ENCODE data around the gene ZDHHC6. TPM values are rescaled to one million over a fixed set of nuclear protein-coding genes. Genes with fewer than 3 reads are reported as not detected.
"Not testable (repeated sequence)": the region's sequence is repeated elsewhere in the genome, so short reads cannot be mapped to it uniquely, and the experiment has no call there.

The ZDHHC6 gene
- total and polyA plus RNA-seq, 4 donors = 25.8 to 38.3 (median 30.1) TPM

DNA sequence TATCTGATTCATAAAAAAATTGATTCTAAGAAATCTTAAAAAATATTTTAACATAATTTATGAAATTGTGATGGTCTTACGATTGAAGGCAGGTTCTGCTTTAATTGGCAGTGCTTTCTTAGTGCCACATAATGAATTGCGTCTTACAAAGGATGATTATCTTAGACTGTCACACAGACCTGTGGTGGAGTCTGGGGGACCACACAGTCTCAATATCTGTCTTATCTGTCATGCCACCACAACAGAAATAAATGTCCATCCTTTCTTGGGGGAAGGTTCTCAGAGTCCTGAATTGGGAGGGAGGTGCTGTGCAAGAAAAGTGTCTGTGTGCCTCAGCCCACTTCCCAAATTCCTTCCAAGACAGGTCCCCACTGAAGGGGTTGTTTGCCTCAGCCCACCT, 34.0 kb downstream of the ZDHHC6 start:
- Histone ChIP-seq H3K4me3 (no peak overlapping the region), H3K36me3 (ENCODE audit: control insufficient read depth in 4 of 4, insufficient read depth in 4 of 4, low read length in 4 of 4) (peaks cover 0 to 33% (median 0%) of the 10 kb centered on the region in 4 donors), H3K27ac (ENCODE audit: low read depth in 1 of 2, low read length in 1 of 2) (no peak overlapping the region), H3K27me3 (ENCODE audit: control insufficient read depth in 3 of 3, insufficient read depth in 3 of 3, low read length in 2 of 3) (no peaks in the 10 kb centered on the region), H3K9me3 (ENCODE audit: control insufficient read depth in 4 of 4, insufficient read depth in 3 of 4, low read length in 3 of 4) (no peaks in the 10 kb centered on the region), H3K4me1 (ENCODE audit: control insufficient read depth in 5 of 5, insufficient read depth in 5 of 5, low read length in 5 of 5) (no peaks in the 10 kb centered on the region), H3K9ac (ENCODE audit: insufficient read depth in 1 of 2, low read length in 2 of 2) (no peak overlapping the region)
- TF ChIP-seq, protein P1, sequence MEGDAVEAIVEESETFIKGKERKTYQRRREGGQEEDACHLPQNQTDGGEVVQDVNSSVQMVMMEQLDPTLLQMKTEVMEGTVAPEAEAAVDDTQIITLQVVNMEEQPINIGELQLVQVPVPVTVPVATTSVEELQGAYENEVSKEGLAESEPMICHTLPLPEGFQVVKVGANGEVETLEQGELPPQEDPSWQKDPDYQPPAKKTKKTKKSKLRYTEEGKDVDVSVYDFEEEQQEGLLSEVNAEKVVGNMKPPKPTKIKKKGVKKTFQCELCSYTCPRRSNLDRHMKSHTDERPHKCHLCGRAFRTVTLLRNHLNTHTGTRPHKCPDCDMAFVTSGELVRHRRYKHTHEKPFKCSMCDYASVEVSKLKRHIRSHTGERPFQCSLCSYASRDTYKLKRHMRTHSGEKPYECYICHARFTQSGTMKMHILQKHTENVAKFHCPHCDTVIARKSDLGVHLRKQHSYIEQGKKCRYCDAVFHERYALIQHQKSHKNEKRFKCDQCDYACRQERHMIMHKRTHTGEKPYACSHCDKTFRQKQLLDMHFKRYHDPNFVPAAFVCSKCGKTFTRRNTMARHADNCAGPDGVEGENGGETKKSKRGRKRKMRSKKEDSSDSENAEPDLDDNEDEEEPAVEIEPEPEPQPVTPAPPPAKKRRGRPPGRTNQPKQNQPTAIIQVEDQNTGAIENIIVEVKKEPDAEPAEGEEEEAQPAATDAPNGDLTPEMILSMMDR (IDR thresholded peaks at IDR 0.05; ENCODE audit: control extremely low read depth, extremely low read depth) = no peak
- DNase-seq (no peak), ATAC-seq (ENCODE audit: insufficient read depth, low FRiP score) (no peak)
- WGBS, 2 donors = 96 to 99% methylated on average over 2 of the region's 2 CpGs

DNA sequence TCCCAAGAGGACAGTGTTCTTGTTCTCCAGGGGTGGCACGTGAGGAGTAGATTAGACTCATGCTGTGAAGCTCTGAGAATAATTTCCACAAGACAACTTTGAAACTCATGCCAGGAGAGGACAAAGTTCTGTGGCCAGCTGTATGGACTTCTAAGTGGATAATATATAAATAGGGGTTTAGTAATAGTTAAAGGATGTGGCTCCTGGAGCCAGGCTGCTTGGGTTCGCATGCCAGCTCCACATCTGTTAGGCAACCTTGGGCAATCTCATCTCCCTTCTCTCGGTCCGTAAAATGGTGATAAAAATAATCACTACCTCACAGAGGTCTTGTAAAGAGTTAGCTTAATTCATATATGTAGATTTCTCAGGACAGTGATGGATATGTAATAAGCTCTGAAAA, 37.0 kb downstream of the ZDHHC6 start:
- H3K27me3 ChIP-seq (ENCODE audit: control insufficient read depth in 3 of 3, insufficient read depth in 3 of 3, low read length in 2 of 3) = no peaks in the 10 kb centered on the region
- TF ChIP-seq, protein P1 (IDR thresholded peaks at IDR 0.05; ENCODE audit: control extremely low read depth, extremely low read depth) = no peak

DNA sequence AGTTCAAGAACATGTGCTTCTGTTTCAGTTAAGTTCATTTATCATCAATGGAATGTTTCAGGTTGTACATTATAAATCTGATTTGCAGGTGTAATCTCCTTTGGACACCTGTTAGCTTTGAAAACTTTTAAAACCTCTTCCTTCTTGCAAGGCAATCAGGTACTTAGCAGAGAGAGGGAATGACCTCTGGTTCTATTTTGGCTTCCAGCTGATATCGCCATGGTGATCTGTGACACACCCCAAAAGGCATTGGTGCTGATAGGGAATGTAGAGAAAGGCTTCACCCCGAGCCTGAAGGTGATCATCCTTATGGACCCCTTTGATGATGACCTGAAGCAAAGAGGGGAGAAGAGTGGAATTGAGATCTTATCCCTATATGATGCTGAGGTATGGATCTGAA, 37.4 kb downstream of the ZDHHC6 start:
- Histone ChIP-seq H3K27ac (ENCODE audit: low read depth in 1 of 2, low read length in 1 of 2) (no peak overlapping the region), H3K27me3 (ENCODE audit: control insufficient read depth in 3 of 3, insufficient read depth in 3 of 3, low read length in 2 of 3) (no peaks in the 10 kb centered on the region), H3K4me1 (ENCODE audit: control insufficient read depth in 5 of 5, insufficient read depth in 5 of 5, low read length in 5 of 5) (no peaks in the 10 kb centered on the region), H3K4me3 (no peak overlapping the region), H3K9me3 (ENCODE audit: control insufficient read depth in 4 of 4, insufficient read depth in 3 of 4, low read length in 3 of 4) (no peaks in the 10 kb centered on the region), H3K9ac (ENCODE audit: insufficient read depth in 1 of 2, low read length in 2 of 2) (no peak overlapping the region), H3K36me3 (ENCODE audit: control insufficient read depth in 4 of 4, insufficient read depth in 4 of 4, low read length in 4 of 4) (peaks cover 0 to 28% (median 1%) of the 10 kb centered on the region in 4 donors)
- DNase-seq = no peak
- TF ChIP-seq, protein P1 (IDR thresholded peaks at IDR 0.05; ENCODE audit: control extremely low read depth, extremely low read depth) = no peak
- WGBS, 2 donors = 86 to 95% methylated on average over 2 of the region's 2 CpGs
- ATAC-seq (ENCODE audit: insufficient read depth, low FRiP score) = no peak

More for the DNA sequence above, 37.0 kb downstream of the ZDHHC6 start:
- Histone ChIP-seq H3K9ac (ENCODE audit: insufficient read depth in 1 of 2, low read length in 2 of 2) (no peak overlapping the region), H3K36me3 (ENCODE audit: control insufficient read depth in 4 of 4, insufficient read depth in 4 of 4, low read length in 4 of 4) (peaks cover 0 to 30% (median 1%) of the 10 kb centered on the region in 4 donors), H3K27ac (ENCODE audit: low read depth in 1 of 2, low read length in 1 of 2) (no peak overlapping the region), H3K4me3 (no peak overlapping the region), H3K9me3 (ENCODE audit: control insufficient read depth in 4 of 4, insufficient read depth in 3 of 4, low read length in 3 of 4) (no peaks in the 10 kb centered on the region), H3K4me1 (ENCODE audit: control insufficient read depth in 5 of 5, insufficient read depth in 5 of 5, low read length in 5 of 5) (no peaks in the 10 kb centered on the region)
- DNase-seq = no peak
- ATAC-seq (ENCODE audit: insufficient read depth, low FRiP score) = no peak
- WGBS, 2 donors = 75 to 82% methylated on average over 4 of the region's 4 CpGs

DNA sequence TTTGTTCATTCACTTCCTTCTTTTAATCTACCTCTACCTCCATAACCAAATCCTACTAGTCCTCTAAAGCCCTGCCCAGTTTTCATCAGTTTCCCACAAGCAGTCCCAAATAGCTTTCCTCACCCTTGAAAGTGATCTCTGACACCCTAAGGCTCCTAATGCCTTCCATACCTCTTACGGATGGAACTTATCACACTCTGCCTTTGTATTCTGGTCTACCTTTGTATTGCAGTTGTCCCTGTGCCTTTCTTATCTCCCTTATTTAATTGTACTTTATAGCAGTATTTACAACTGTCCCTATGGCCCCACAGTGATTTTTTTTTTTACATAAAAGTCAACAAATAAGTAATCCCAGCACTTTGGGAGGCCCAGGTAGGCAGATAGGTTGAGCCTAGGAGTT, 39.0 kb downstream of the ZDHHC6 start:
- Histone ChIP-seq H3K27me3 (ENCODE audit: control insufficient read depth in 3 of 3, insufficient read depth in 3 of 3, low read length in 2 of 3) (no peaks in the 10 kb centered on the region), H3K4me1 (ENCODE audit: control insufficient read depth in 5 of 5, insufficient read depth in 5 of 5, low read length in 5 of 5) (peaks cover 0 to 1% (median 0%) of the 10 kb centered on the region in 5 donors), H3K36me3 (ENCODE audit: control insufficient read depth in 4 of 4, insufficient read depth in 4 of 4, low read length in 4 of 4) (peaks cover 0 to 21% (median 1%) of the 10 kb centered on the region in 4 donors), H3K9ac (ENCODE audit: insufficient read depth in 1 of 2, low read length in 2 of 2) (no peak overlapping the region), H3K27ac (ENCODE audit: low read depth in 1 of 2, low read length in 1 of 2) (no peak overlapping the region), H3K9me3 (ENCODE audit: control insufficient read depth in 4 of 4, insufficient read depth in 3 of 4, low read length in 3 of 4) (no peaks in the 10 kb centered on the region), H3K4me3 (no peak overlapping the region)
- DNase-seq = no peak
- ATAC-seq (ENCODE audit: insufficient read depth, low FRiP score) = no peak
- WGBS, 2 donors = 94 to 99% methylated on average over 1 of the region's 1 CpG
- TF ChIP-seq, protein P1 (IDR thresholded peaks at IDR 0.05; ENCODE audit: control extremely low read depth, extremely low read depth) = no peak

DNA sequence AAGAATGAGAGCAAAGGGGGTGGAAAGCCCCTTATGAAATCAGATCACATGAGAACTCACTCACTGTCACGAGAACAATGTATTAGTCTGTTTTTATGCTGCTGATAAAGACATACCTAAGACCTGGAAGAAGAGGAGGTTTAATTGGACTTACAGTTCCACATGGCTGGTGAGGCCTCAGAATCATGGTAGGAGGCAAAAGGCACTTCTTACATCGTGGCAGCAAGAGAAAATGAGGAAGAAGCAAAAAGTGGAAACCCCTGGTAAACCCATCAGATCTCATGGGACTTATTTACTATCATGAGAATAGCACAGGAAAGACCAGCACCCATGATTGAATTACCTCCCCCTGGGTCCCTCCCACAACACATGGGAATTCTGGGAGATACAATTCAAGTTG, 39.9 kb downstream of the ZDHHC6 start:
- H3K27me3 ChIP-seq (ENCODE audit: control insufficient read depth in 3 of 3, insufficient read depth in 3 of 3, low read length in 2 of 3); H3K9me3 ChIP-seq (ENCODE audit: control insufficient read depth in 4 of 4, insufficient read depth in 3 of 4, low read length in 3 of 4); ATAC-seq (ENCODE audit: insufficient read depth, low FRiP score); H3K4me1 ChIP-seq (ENCODE audit: control insufficient read depth in 5 of 5, insufficient read depth in 5 of 5, low read length in 5 of 5); H3K9ac ChIP-seq (ENCODE audit: insufficient read depth in 1 of 2, low read length in 2 of 2); H3K4me3 ChIP-seq; DNase-seq; H3K27ac ChIP-seq (ENCODE audit: low read depth in 1 of 2, low read length in 1 of 2): not testable (repeated sequence)
- peaks cover 0 to 19% (median 1%) of the 10 kb centered on the region in 4 donors for H3K36me3 ChIP-seq (ENCODE audit: control insufficient read depth in 4 of 4, insufficient read depth in 4 of 4, low read length in 4 of 4)
- WGBS, 2 donors = 81 to 86% methylated on average over 2 of the region's 2 CpGs
